NCI-H1417 (cell line): ENCODE results near the gene KNG1.

ENCODE experiments used
- DNase-seq, 3 experiments: peaks; one replicate each; lab custom pipeline; 2025; lab: John Stamatoyannopoulos, UW

The KNG1 gene

DNA sequence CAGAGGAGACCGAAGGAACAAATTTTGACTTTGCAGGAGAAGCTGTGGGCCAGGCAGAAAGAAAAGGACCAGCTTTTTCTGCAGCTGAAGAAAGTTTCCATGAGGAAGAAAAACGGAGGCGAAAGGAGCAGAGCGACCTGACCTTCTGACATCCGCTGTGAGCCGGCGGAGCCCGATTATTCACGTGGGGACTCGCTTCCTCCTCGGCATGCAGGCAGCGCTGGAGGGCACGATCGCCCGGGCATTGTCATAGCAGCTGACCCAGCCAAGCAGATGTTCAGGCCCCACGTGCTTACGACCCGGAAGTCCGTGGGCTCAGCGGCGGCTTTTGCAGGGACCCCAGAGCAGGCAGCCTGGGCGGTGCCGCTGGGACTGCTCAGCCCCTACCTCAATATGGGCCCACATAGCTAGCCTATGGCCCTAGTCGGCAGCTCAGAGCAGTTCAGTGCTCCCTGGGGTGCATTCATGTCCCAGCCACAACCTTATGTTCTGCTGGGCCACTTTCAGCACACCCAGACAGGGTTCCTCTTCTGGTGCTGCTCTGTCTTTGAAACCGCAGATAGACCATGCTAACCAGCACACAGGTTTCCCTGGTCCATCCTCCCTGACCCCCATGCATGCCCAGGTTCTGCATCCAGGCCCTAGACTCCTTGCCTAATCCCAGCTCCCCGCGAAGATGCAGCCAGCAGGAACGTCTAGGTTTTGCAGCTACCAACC lies 55.7 kb downstream of the KNG1 start:
- no peak for DNase-seq

DNA sequence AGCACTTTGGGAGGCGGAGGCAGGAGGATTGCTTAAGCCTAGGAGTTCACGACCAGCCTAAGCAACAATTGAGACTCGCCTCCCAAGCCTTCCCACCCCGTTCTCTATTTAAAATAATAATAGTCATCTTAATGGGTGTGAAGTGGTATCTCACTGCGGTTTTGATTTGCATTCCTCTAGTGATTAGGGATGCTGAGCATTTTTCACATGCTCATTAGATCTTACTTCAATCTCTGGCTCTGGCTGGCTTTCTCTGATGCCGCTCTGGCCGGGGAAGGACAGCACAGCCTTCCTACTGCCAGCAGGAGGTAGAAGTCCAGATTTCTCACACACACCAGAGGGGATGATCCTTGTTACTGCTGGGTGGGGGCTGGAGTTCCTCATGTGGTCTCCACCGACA lies 58.8 kb downstream of the KNG1 start:
- DNase-seq = no peak

- DNase-seq = no peak
Observed at GRCh38 chr3:186779204-186779603, 62.0 kb downstream of the KNG1 start.

DNA sequence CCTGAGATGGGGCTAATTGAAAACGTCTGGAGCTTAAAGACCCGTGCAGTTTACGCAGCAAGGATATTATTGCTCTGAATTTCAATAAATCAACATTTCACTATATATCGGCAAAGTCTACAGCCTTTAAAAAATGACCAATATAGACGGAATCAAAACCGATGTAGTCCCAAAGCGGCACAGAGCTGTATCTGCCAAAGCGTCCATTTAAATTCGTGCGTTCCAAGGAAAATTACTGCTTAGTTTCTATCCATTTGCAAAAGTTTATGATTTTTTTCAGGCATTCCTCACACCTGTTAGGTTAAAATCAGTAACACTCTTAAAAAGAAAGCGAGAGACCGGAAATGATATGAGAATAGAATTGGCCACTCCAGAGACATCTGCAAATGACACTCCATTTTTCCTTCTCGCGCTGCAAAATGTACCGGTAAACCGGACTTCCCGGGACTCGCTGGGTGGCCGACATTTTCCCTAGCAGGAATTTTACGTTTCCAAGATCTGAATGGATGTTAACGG lies 65.4 kb downstream of the KNG1 start:
- peak in 2 of 3 experiments; percentile 77 to 93 for DNase-seq

- DNase-seq = peak; percentile 90 to 96 (median 95)
Observed at GRCh38 chr3:186783058-186783730, 66.0 kb downstream of the KNG1 start, which contains the start of gene EIF4A2. EIF4A2 (plus strand) TSS chr3:186783577; CDS start chr3:186783611, 34 bp downstream.

GRCh38 chr3:186783731-186784515 lies 66.8 kb downstream of the KNG1 start:
- DNase-seq = peak; percentile 70 to 85 (median 81)

DNA sequence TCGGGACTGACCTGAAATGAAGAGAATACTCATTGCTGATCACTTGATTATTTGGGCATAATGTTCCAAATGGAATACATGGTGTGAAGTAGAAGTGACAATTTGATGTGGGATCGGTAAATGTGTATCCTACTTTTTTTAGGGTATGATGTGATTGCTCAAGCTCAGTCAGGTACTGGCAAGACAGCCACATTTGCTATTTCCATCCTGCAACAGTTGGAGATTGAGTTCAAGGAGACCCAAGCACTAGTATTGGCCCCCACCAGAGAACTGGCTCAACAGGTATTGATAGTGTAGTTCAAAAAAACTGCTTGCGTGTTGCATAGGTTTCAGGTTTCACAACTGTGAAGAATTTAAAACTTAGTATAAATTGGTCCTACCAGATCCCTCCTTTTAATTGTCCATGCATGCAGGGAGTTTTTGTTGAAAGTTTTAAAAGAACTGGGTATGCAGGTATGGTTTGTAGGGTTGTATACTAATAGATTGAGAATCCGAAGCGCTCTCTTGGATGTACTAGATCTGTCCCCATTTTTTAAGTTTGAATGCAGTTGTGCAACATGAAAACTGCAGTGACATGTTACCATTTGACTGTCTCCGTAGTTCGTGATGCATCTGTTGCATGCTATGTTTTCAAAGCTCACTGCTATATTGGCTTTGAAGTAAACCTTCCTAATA lies 67.8 kb downstream of the KNG1 start:
- DNase-seq = no peak

- DNase-seq = no peak
Observed at GRCh38 chr3:186785495-186786018, 68.4 kb downstream of the KNG1 start.

DNA sequence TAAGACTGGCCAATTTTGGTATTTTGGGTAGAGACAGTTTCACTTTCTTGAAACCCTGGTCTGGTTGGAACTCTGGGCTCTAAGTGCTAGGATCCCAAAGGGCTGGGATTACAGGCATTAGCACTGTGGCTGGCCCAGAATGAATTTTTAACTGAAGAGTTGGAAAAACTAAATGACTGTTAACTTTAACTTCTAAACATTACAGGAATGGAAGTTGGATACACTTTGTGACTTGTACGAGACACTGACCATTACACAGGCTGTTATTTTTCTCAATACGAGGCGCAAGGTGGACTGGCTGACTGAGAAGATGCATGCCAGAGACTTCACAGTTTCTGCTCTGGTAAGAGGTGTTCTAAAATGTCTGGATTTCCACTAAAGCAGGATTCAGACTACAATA lies 69.8 kb downstream of the KNG1 start:
- no peak for DNase-seq

GRCh38 chr3:186787642-186788481 lies 70.7 kb downstream of the KNG1 start:
- peak in 1 of 3 experiments; percentile 39 for DNase-seq

GRCh38 chr3:186788482-186789370 lies 71.6 kb downstream of the KNG1 start:
- peak in 1 of 3 experiments; percentile 31 for DNase-seq

GRCh38 chr3:186789554-186790260 lies 72.5 kb downstream of the KNG1 start:
- no peak for DNase-seq

DNA sequence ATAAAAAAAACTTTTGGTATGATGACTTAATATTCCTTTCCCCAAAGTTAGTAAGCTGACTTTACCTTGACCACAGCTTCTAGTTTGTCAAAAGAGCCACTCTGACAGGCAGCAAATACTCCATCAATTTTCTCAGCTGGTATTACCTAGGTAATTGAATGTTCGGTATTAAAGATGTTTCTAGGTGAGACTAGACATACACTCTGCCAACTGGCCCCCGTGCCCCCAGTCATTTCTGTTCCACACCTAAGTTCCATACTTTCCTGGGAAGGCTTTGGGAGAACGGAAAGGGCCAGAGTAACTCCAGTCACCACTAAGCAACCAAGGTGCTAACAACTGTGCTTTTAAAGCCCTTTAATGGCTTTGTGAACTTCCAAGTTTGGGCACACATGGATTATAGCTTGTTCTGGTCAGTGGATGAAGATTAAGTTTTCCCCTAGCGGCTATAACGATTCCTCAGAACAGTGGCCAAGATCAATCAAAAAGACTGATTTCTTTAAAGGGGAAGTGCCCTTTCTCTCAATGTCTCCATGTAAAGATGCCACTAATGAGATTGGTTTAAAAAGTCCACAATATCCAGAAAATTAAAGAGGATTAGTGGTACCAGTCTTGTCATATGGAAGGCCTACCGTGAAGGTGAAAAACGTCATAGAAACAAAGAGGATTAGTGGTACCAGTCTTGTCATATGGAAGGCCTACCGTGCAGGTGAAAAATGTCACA lies 73.3 kb downstream of the KNG1 start:
- peak; percentile 16 to 64 (median 36) for DNase-seq
